ENCODE data around the gene FAM131B. TPM values are rescaled to one million over a fixed set of nuclear protein-coding genes. Genes with fewer than 3 reads are reported as not detected.
"Not testable (repeated sequence)": the region's sequence is repeated elsewhere in the genome, so short reads cannot be mapped to it uniquely, and the experiment has no call there.

Gene FAM131B
- polyA plus RNA-seq, 1 donor (not counting 4 experiments of a cell fraction or from before 2014, with no cell fraction given) = 0.21 TPM

DNA sequence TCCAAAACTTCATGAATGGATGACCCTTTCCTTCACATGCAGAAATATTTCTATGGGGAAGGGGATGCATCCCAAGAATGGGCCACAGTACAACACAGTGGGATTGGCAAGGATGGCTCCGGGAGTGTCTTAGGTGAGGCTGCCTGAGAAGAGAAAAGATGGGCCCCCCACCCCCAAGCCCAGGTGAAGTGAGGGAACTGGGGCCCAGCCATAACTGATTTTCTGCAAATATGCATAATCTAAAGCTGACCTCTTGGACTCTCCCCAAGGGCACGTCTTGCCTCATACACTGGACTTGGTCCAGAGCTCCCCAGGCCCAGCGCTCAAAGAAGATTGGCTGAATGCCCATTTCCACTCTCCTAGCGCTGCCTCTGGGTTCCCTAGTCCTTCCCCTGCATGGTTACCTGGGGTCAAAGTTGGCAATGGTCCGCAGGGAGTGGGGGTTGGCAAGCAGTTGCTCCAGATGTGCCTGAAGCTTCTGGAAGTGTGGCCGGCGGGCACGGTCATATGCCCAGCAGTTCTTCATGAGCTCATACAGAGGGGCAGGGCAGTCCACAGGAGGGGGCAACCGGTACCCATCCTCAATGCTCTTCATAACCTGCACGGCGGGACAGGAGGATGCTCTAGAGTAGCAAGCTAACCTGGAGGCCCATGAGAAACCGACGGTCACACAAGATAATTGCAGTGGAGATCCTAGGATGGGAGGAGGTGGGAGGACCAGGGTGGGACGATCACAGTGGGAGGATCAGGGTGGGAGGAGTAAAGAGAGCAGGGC is 30.9 kb upstream of the FAM131B start:
- Histone ChIP-seq H3K36me3 (ENCODE audit: control insufficient read depth in 2 of 2, extremely low read depth in 1 of 2, insufficient read depth in 2 of 2, low read length in 2 of 2) (peaks cover 49 to 52% of the 10 kb centered on the region in 2 experiments), H3K4me3 (ENCODE audit: control insufficient read depth in 2 of 3, extremely low read depth in 1 of 3, insufficient read depth in 2 of 3, low read depth in 1 of 3, low read length in 3 of 3) (no peak overlapping the region), H2AFZ (ENCODE audit: control insufficient read depth, low read length) (no peak overlapping the region), H3K27me3 (ENCODE audit: control insufficient read depth, extremely low read depth, insufficient read depth, low read length) (no peaks in the 10 kb centered on the region), H3K4me2 (ENCODE audit: control insufficient read depth, extremely low read depth, insufficient read depth, low read depth, low read length) (no peak overlapping the region), H3K9ac (ENCODE audit: control insufficient read depth, extremely low read depth, insufficient read depth, low read length) (no peak overlapping the region), H3K27ac (ENCODE audit: control insufficient read depth, insufficient read depth, low read length) (no peak overlapping the region), H3K9me1 (ENCODE audit: control insufficient read depth, extremely low read depth, insufficient read depth, low read length) (no peaks in the 10 kb centered on the region), H3K4me1 (ENCODE audit: control insufficient read depth, extremely low read depth, insufficient read depth, low read length) (peaks cover 4% of the 10 kb centered on the region), H3K9me3 (ENCODE audit: control insufficient read depth, low read depth, low read length) (no peaks in the 10 kb centered on the region), H4K20me1 (ENCODE audit: control insufficient read depth, extremely low read depth, insufficient read depth, low read length) (peaks cover 14% of the 10 kb centered on the region), H3K79me2 (ENCODE audit: control insufficient read depth, insufficient read depth, low read length) (no peaks in the 10 kb centered on the region)
- TF ChIP-seq, protein P1, sequence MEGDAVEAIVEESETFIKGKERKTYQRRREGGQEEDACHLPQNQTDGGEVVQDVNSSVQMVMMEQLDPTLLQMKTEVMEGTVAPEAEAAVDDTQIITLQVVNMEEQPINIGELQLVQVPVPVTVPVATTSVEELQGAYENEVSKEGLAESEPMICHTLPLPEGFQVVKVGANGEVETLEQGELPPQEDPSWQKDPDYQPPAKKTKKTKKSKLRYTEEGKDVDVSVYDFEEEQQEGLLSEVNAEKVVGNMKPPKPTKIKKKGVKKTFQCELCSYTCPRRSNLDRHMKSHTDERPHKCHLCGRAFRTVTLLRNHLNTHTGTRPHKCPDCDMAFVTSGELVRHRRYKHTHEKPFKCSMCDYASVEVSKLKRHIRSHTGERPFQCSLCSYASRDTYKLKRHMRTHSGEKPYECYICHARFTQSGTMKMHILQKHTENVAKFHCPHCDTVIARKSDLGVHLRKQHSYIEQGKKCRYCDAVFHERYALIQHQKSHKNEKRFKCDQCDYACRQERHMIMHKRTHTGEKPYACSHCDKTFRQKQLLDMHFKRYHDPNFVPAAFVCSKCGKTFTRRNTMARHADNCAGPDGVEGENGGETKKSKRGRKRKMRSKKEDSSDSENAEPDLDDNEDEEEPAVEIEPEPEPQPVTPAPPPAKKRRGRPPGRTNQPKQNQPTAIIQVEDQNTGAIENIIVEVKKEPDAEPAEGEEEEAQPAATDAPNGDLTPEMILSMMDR (optimal IDR thresholded peaks at IDR 0.05 in 1 of 3, IDR thresholded peaks at IDR 0.05 in 1 of 3, conservative IDR thresholded peaks at IDR 0.05 in 1 of 3; ENCODE audit: extremely low read depth in 1 of 3, insufficient read depth in 2 of 3, low read length in 3 of 3) = no peak
- TF ChIP-seq EZH2 (IDR thresholded peaks at IDR 0.05; ENCODE audit: low read length) = no peak
- DNase-seq (ENCODE audit: low read depth, low spot score) (no peak), FAIRE-seq (no peak)
- dilution Hi-C loops (cut with MboI; ENCODE audit: extremely low pct_ligation_motif_present, low sequenced_read_pairs) = no loop called here

DNA sequence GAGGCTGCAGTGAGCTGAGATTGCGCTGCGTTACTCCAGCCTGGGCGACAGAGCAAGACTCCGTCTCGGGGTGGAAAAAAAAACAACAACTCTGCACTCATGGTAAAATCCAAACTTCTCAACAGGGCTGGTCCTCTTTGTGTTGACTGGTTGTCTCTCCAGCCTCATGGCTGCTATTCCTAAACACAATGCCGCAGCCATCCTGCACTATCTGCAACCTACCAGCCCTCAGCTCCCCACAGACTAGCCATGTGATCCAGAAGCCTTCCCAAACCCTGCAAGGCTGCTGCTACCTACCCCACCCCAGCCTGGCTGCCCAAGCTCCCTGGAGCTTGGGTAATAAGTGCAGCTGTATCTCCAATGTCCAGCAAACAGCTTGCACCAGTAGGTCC is 30.4 kb upstream of the FAM131B start:
- no peak overlapping the region for H3K27ac ChIP-seq (ENCODE audit: control insufficient read depth, insufficient read depth, low read length)
- peaks cover 4% of the 10 kb centered on the region for H3K4me1 ChIP-seq (ENCODE audit: control insufficient read depth, extremely low read depth, insufficient read depth, low read length)
- H3K27me3 ChIP-seq (ENCODE audit: control insufficient read depth, extremely low read depth, insufficient read depth, low read length) = no peaks in the 10 kb centered on the region
- FAIRE-seq (no peak), DNase-seq (ENCODE audit: low read depth, low spot score) (no peak)
- H2AFZ ChIP-seq (ENCODE audit: control insufficient read depth, low read length) = no peak overlapping the region
- H3K36me3 ChIP-seq (ENCODE audit: control insufficient read depth in 2 of 2, extremely low read depth in 1 of 2, insufficient read depth in 2 of 2, low read length in 2 of 2) = peaks cover 46 to 56% of the 10 kb centered on the region in 2 experiments
- no peak overlapping the region for H3K9ac ChIP-seq (ENCODE audit: control insufficient read depth, extremely low read depth, insufficient read depth, low read length)
- H3K79me2 ChIP-seq (ENCODE audit: control insufficient read depth, insufficient read depth, low read length) = peaks cover under 1% of the 10 kb centered on the region
- H4K20me1 ChIP-seq (ENCODE audit: control insufficient read depth, extremely low read depth, insufficient read depth, low read length) = peaks cover 14% of the 10 kb centered on the region
- no peak for TF ChIP-seq EZH2 (IDR thresholded peaks at IDR 0.05; ENCODE audit: low read length)
- TF ChIP-seq, protein P1 (optimal IDR thresholded peaks at IDR 0.05 in 1 of 3, IDR thresholded peaks at IDR 0.05 in 1 of 3, conservative IDR thresholded peaks at IDR 0.05 in 1 of 3; ENCODE audit: extremely low read depth in 1 of 3, insufficient read depth in 2 of 3, low read length in 3 of 3) = no peak
- no peaks in the 10 kb centered on the region for H3K9me3 ChIP-seq (ENCODE audit: control insufficient read depth, low read depth, low read length)
- H3K4me2 ChIP-seq (ENCODE audit: control insufficient read depth, extremely low read depth, insufficient read depth, low read depth, low read length) = no peak overlapping the region
- H3K9me1 ChIP-seq (ENCODE audit: control insufficient read depth, extremely low read depth, insufficient read depth, low read length) = no peaks in the 10 kb centered on the region
- dilution Hi-C loops (cut with MboI; ENCODE audit: extremely low pct_ligation_motif_present, low sequenced_read_pairs) = no loop called here
- H3K4me3 ChIP-seq (ENCODE audit: control insufficient read depth in 2 of 3, extremely low read depth in 1 of 3, insufficient read depth in 2 of 3, low read depth in 1 of 3, low read length in 3 of 3) = no peak overlapping the region

DNA sequence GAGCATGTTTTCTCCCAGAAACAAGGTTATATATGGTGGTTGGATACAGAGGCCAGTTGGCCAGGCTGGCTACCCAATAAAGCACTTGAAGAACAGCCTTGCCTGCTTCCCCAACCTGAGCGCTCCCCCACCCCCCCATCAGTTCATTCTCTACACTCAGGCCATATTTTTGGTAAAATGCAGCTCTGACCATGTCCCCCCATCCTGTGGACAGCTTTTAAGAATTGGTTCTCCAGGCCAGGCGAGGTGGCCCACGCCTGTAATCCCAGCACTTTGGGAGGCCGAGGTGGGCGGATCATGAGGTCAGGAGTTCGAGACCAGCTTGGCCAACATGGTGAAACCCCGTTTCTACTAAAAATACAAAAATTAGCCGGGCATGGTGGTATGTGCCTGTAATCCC is 29.9 kb upstream of the FAM131B start:
- H3K79me2 ChIP-seq (ENCODE audit: control insufficient read depth, insufficient read depth, low read length); H3K27me3 ChIP-seq (ENCODE audit: control insufficient read depth, extremely low read depth, insufficient read depth, low read length); H3K9me3 ChIP-seq (ENCODE audit: control insufficient read depth, low read depth, low read length); H3K4me3 ChIP-seq (ENCODE audit: control insufficient read depth in 2 of 3, extremely low read depth in 1 of 3, insufficient read depth in 2 of 3, low read depth in 1 of 3, low read length in 3 of 3); H2AFZ ChIP-seq (ENCODE audit: control insufficient read depth, low read length); DNase-seq (ENCODE audit: low read depth, low spot score); FAIRE-seq; H3K4me2 ChIP-seq (ENCODE audit: control insufficient read depth, extremely low read depth, insufficient read depth, low read depth, low read length); H3K9ac ChIP-seq (ENCODE audit: control insufficient read depth, extremely low read depth, insufficient read depth, low read length); H3K9me1 ChIP-seq (ENCODE audit: control insufficient read depth, extremely low read depth, insufficient read depth, low read length); H3K4me1 ChIP-seq (ENCODE audit: control insufficient read depth, extremely low read depth, insufficient read depth, low read length); dilution Hi-C loops (cut with MboI; ENCODE audit: extremely low pct_ligation_motif_present, low sequenced_read_pairs); H3K27ac ChIP-seq (ENCODE audit: control insufficient read depth, insufficient read depth, low read length): not testable (repeated sequence)
- peaks cover 18% of the 10 kb centered on the region for H4K20me1 ChIP-seq (ENCODE audit: control insufficient read depth, extremely low read depth, insufficient read depth, low read length)
- H3K36me3 ChIP-seq (ENCODE audit: control insufficient read depth in 2 of 2, extremely low read depth in 1 of 2, insufficient read depth in 2 of 2, low read length in 2 of 2) = peaks cover 45 to 56% of the 10 kb centered on the region in 2 experiments
